ENCODE results near the gene CYP2U1. TPM values are rescaled to one million over a fixed set of nuclear protein-coding genes. Genes with fewer than 3 reads are reported as not detected.

CYP2U1 gene
- total RNA-seq, 4 donors from 2014 or later: 9.2 to 15.6 (median 14.4) TPM

- ATAC-seq (ENCODE audit: low FRiP score) (no peak), DNase-seq (ENCODE audit: low spot score) (no peak)
- TF ChIP-seq, protein P1, sequence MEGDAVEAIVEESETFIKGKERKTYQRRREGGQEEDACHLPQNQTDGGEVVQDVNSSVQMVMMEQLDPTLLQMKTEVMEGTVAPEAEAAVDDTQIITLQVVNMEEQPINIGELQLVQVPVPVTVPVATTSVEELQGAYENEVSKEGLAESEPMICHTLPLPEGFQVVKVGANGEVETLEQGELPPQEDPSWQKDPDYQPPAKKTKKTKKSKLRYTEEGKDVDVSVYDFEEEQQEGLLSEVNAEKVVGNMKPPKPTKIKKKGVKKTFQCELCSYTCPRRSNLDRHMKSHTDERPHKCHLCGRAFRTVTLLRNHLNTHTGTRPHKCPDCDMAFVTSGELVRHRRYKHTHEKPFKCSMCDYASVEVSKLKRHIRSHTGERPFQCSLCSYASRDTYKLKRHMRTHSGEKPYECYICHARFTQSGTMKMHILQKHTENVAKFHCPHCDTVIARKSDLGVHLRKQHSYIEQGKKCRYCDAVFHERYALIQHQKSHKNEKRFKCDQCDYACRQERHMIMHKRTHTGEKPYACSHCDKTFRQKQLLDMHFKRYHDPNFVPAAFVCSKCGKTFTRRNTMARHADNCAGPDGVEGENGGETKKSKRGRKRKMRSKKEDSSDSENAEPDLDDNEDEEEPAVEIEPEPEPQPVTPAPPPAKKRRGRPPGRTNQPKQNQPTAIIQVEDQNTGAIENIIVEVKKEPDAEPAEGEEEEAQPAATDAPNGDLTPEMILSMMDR (IDR thresholded peaks at IDR 0.05): no peak
Measured at GRCh38 chr4:107972605-107973004, 41.3 kb downstream of the CYP2U1 start.

- TF ChIP-seq, protein P1 (IDR thresholded peaks at IDR 0.05): no peak
- no peak for DNase-seq (ENCODE audit: low spot score)
- ATAC-seq (ENCODE audit: low FRiP score): no peak
Measured at GRCh38 chr4:107974523-107974922, 43.2 kb downstream of the CYP2U1 start.

GRCh38 chr4:107977482-107977881 lies 46.1 kb downstream of the CYP2U1 start:
- ATAC-seq (ENCODE audit: low FRiP score): no peak
- no peak for DNase-seq (ENCODE audit: low spot score)
- TF ChIP-seq, protein P1 (IDR thresholded peaks at IDR 0.05): no peak

DNA sequence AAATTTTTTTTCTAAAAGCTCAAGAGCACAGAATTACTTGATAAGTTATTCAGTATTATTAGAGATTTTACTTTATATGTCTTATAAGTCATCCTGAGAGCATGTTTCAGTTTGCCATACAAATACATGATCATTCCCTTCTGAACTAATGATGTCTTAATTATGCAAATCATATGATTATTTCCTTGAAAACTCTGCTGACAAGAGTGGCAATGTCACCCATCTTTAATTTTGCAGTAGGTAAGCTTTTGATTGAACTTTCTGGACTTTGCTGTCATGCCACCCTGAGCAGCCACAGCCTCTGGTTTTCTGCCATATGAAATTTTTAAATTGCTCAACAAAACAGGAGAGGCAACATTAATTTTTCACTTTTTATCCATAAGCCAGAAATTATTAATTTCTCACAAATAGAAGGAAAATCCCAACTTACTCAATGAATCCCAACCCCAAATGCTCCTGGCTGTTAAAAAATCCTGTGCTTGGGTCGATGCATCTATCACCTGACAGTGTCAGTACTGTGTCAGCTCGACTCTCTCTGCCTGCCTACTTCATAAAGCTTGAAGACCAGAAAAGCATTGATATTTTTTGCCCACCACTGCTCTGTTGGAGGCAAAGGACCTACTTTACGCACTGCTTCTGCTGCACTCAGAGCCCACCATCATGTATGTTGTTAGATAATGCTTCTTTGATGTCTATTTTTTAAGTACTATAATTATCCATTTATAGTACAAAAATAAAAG lies 46.8 kb downstream of the CYP2U1 start:
- DNase-seq (ENCODE audit: low spot score) (no peak), ATAC-seq (ENCODE audit: low FRiP score) (no peak)
- TF ChIP-seq, protein P1 (IDR thresholded peaks at IDR 0.05): no peak

- DNase-seq (ENCODE audit: low spot score) (no peak), ATAC-seq (ENCODE audit: low FRiP score) (peak; percentile 28)
- TF ChIP-seq, protein P1 (IDR thresholded peaks at IDR 0.05): no peak
Measured at GRCh38 chr4:107978716-107979451, 47.5 kb downstream of the CYP2U1 start.

GRCh38 chr4:107987916-107988762 lies 56.8 kb downstream of the CYP2U1 start:
- TF ChIP-seq, protein P1 (IDR thresholded peaks at IDR 0.05): no peak
- ATAC-seq (ENCODE audit: low FRiP score) (no peak), DNase-seq (ENCODE audit: low spot score) (no peak)
